Measurements from ENCODE around the gene NELFB. TPM values are rescaled to one million over a fixed set of nuclear protein-coding genes. Genes with fewer than 3 reads are reported as not detected.

The NELFB gene
- total and polyA plus RNA-seq, 2 of the 4 experiments (the other 2 are of a cell fraction), result 36.9 to 66.0 TPM

- Histone ChIP-seq H2BK120ac (ENCODE audit: low read depth, low read length) (no peak overlapping the region), H2BK20ac (ENCODE audit: low read depth, low read length) (no peak overlapping the region; the same call in 1 of the 2 replicates), H3K36me3 (ENCODE audit: control insufficient read depth, insufficient read depth, low read length) (no peaks in the 10 kb centered on the region), H3K9me1 (ENCODE audit: insufficient read depth, low read length) (no peaks in the 10 kb centered on the region), H2AK9ac (replicated peaks; ENCODE audit: low read depth, low read length, poor library complexity) (no peak overlapping the region), H4K8ac (ENCODE audit: low read depth in 2 of 2, low read length in 2 of 2) (no peak overlapping the region), H4K91ac (ENCODE audit: insufficient read depth, low read depth, low read length) (no peak overlapping the region), H3K56ac (ENCODE audit: extremely low read depth, insufficient read depth, low read length) (no peak overlapping the region), H2AFZ (replicated peaks; ENCODE audit: low read length, poor library complexity) (no peak overlapping the region), H3K4me2 (ENCODE audit: low read depth, low read length) (no peak overlapping the region), H3K23ac (ENCODE audit: low read depth, low read length) (no peak overlapping the region), H2BK5ac (ENCODE audit: low read depth, low read length, poor library complexity, severe bottlenecking) (no peak overlapping the region), H3K14ac (replicated peaks; ENCODE audit: low read depth, low read length) (no peak overlapping the region), H3K27ac (ENCODE audit: insufficient read depth, low read length) (no peak overlapping the region), H3K4me3 (ENCODE audit: insufficient read depth, low read depth, low read length) (no peak overlapping the region), H2BK15ac (ENCODE audit: low read depth, low read length) (no peak overlapping the region), H4K5ac (ENCODE audit: low read depth, low read length) (no peak overlapping the region), H3K79me1 (ENCODE audit: low read depth in 1 of 2, low read length in 2 of 2) (no peaks in the 10 kb centered on the region), H3K9ac (ENCODE audit: low read depth, low read length) (no peak overlapping the region), H3K9me3 (ENCODE audit: control insufficient read depth, insufficient read depth, low read length) (peaks cover 5% of the 10 kb centered on the region; the same call in 1 of the 2 replicates), H4K20me1 (ENCODE audit: insufficient read depth, low read length) (no peaks in the 10 kb centered on the region), H3K4ac (ENCODE audit: low read depth, low read length) (no peak overlapping the region), H2AK5ac (ENCODE audit: low read depth, low read length) (no peak overlapping the region; the same call in 1 of the 2 replicates), H3K27me3 (ENCODE audit: control insufficient read depth, insufficient read depth, low read length) (peaks cover 16% of the 10 kb centered on the region), H3K4me1 (ENCODE audit: control insufficient read depth, insufficient read depth, low read length) (no peaks in the 10 kb centered on the region), H3K18ac (ENCODE audit: low read depth, low read length) (no peak overlapping the region)
- POLR2A ChIA-PET (ENCODE audit: unreplicated experiment), result no interaction called here
- dilution Hi-C loops (cut with HindIII; ENCODE audit: low sequenced_read_pairs, unreplicated experiment), result no loop called here
- CTCF ChIA-PET, result interaction anchor here (0.6 kb wide), 1 partner anchor 113 kb away, joined by 5 read pairs; no protein-coding TSS in a partner anchor
- BruUV-seq (replicated peaks), result no TSS peak
- ATAC-seq (ENCODE audit: low read depth) (no peak), DNase-seq (no peak)
- intact Hi-C loops (cut with micrococcal nuclease), result loop anchor here (5.0 kb wide), 1 partner anchor 234 kb away; no protein-coding TSS in a partner anchor
- TF ChIP-seq FOS (IDR thresholded peaks at IDR 0.05; ENCODE audit: low read depth, low read length) (no peak), USF2 (IDR thresholded peaks at IDR 0.05; ENCODE audit: low read depth, low read length) (no peak)
- in situ Hi-C loops (cut with MboI; ENCODE audit: low sequenced_read_pairs), result loop anchor here (5.0 kb wide), 2 partner anchors 109 to 234 kb away; no protein-coding TSS in a partner anchor
- 93% methylated on average over 3 of the region's 15 CpGs; no CpG with 5 or more reads in 1 of the 2 experiments for WGBS, 2 experiments (ENCODE audit: extremely low coverage in 2 of 2, insufficient read length in 1 of 2)
Measured at GRCh38 chr9:137293094-137293481, 38.0 kb downstream of the NELFB start.

All from IMR-90 (cell line).